ENCODE data around the gene LRRC23. TPM values are rescaled to one million over a fixed set of nuclear protein-coding genes. Genes with fewer than 3 reads are reported as not detected.

Gene LRRC23
- total and polyA plus RNA-seq, 9 of the 15 experiments (the other 6 are each of a cell fraction or from before 2014, with no cell fraction given), result 2.2 to 7.0 (median 3.0) TPM

DNA sequence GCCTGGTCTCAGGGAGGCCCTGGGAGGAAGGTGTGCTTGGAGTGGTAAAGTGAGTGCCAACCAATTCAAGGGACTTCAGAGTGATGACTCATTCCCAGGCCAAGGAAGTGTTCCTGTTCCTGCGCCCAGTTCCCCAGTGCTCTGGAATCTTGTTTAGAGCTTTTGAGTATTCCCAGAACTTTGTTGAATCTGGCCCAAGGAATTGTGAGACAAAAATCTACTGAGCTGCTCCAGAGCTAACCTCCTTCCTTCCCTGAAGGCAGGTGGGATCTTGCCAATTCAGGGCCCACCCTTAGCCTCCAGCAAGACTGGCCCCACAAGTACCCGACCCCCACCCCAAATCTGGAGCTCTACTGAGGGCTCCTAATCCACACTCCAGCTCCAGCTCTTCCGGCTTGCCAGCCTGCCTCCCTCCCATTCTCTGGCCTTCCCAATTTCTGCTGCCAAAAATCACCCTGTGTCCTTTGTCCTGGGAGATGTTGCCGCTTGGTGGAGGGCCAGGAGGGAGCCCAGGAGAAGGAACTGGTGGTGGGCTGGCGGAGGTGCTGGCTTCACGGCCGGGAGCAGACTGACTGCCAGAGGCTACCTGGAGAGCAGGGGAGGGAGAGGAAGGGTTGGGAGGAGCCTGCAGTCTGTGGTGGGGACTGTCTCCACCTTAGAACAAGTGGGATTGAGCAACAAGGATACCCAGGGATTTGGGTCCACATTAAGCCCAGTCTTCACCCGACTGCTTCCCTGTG, 21.1 kb downstream of the LRRC23 start (continued):
- TF ChIP-seq ZBTB7A (IDR thresholded peaks at IDR 0.05; ENCODE audit: borderline replicate concordance, control insufficient read depth, low read depth, low read length), result 0 out of 2 replicates have a peak, but pooled peaks have one; percentile 22
- TF ChIP-seq, protein P1, sequence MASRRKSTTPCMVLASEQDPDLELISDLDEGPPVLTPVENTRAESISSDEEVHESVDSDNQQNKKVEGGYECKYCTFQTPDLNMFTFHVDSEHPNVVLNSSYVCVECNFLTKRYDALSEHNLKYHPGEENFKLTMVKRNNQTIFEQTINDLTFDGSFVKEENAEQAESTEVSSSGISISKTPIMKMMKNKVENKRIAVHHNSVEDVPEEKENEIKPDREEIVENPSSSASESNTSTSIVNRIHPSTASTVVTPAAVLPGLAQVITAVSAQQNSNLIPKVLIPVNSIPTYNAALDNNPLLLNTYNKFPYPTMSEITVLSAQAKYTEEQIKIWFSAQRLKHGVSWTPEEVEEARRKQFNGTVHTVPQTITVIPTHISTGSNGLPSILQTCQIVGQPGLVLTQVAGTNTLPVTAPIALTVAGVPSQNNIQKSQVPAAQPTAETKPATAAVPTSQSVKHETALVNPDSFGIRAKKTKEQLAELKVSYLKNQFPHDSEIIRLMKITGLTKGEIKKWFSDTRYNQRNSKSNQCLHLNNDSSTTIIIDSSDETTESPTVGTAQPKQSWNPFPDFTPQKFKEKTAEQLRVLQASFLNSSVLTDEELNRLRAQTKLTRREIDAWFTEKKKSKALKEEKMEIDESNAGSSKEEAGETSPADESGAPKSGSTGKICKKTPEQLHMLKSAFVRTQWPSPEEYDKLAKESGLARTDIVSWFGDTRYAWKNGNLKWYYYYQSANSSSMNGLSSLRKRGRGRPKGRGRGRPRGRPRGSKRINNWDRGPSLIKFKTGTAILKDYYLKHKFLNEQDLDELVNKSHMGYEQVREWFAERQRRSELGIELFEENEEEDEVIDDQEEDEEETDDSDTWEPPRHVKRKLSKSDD (conservative IDR thresholded peaks at IDR 0.05; ENCODE audit: low read length), result no peak
- TF ChIP-seq, protein P2, sequence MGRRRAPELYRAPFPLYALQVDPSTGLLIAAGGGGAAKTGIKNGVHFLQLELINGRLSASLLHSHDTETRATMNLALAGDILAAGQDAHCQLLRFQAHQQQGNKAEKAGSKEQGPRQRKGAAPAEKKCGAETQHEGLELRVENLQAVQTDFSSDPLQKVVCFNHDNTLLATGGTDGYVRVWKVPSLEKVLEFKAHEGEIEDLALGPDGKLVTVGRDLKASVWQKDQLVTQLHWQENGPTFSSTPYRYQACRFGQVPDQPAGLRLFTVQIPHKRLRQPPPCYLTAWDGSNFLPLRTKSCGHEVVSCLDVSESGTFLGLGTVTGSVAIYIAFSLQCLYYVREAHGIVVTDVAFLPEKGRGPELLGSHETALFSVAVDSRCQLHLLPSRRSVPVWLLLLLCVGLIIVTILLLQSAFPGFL (CRISPR knock-in tag; IDR thresholded peaks at IDR 0.05), result 0 out of 2 replicates have a peak, but pooled peaks have one; percentile 48
